ENCODE data around the gene HNRNPA2B1.

HNRNPA2B1 gene

GRCh38 chr7:26140380-26140779, 60.2 kb downstream of the HNRNPA2B1 start:
- Mint-ChIP-seq H3K36me3 (ENCODE audit: low read depth) (no peaks in the 10 kb centered on the region), H3K4me3 (no peak overlapping the region), H3K4me1 (peaks cover 12% of the 10 kb centered on the region), H3K9me3 (no peaks in the 10 kb centered on the region), H3K27ac (no peak overlapping the region), H3K27me3 (ENCODE audit: low read depth) (no peaks in the 10 kb centered on the region)
- no peak for TF ChIP-seq CTCF (IDR thresholded peaks at IDR 0.05; ENCODE audit: unreplicated experiment in 3 of 3)

Measured in nephron (organoid).